22Rv1 (cell line): ENCODE results near the gene POLD4.

Experiments used
- CTCF ChIP-seq: fragments of 450-650 bp; IDR thresholded peaks from 2 replicates; pipeline ENCODE4 v1.5.1; 2017; ENCODE audit warnings: mild to moderate bottlenecking
- ZFX ChIP-seq: fragments of 450-650 bp; IDR thresholded peaks from 2 replicates; pipeline ENCODE4 v1.6.1; 2017; ENCODE audit warnings: antibody characterized with exemption, borderline replicate concordance

- TF ChIP-seq CTCF (no peak), ZFX (no peak)
Observed at GRCh38 chr11:67337257-67337656, 16.1 kb downstream of the POLD4 start.
